ENCODE measurements around the gene NTMT1.

NTMT1 gene

GRCh38 chr9:129637673-129638439 lies 11.9 kb downstream of the NTMT1 start:
- no peak for DNase-seq

- no peak for DNase-seq
Observed at GRCh38 chr9:129639034-129639630, 13.2 kb downstream of the NTMT1 start.

GRCh38 chr9:129639756-129640085 lies 13.8 kb downstream of the NTMT1 start:
- DNase-seq, result no peak

GRCh38 chr9:129640086-129640870 lies 14.3 kb downstream of the NTMT1 start:
- DNase-seq, result no peak

GRCh38 chr9:129640871-129641749 lies 15.1 kb downstream of the NTMT1 start:
- DNase-seq, result no peak

- DNase-seq, result peak; percentile 93 to 94
Observed at GRCh38 chr9:129641750-129642585, 16.0 kb downstream of the NTMT1 start, which contains the start of gene ASB6. ASB6 (minus strand) TSS chr9:129642151; CDS start chr9:129641999, 152 bp downstream.

- no peak for DNase-seq
Observed at GRCh38 chr9:129643706-129644105, 17.7 kb downstream of the NTMT1 start.

GRCh38 chr9:129644365-129644764 lies 18.4 kb downstream of the NTMT1 start:
- DNase-seq, result no peak

GRCh38 chr9:129644902-129645301 lies 18.9 kb downstream of the NTMT1 start:
- DNase-seq, result no peak

GRCh38 chr9:129646252-129646651 lies 20.3 kb downstream of the NTMT1 start:
- no peak for DNase-seq

- DNase-seq, result no peak
Observed at GRCh38 chr9:129646654-129647053, 20.7 kb downstream of the NTMT1 start.

GRCh38 chr9:129647635-129648034 lies 21.7 kb downstream of the NTMT1 start:
- DNase-seq, result no peak

- no peak for DNase-seq
Observed at GRCh38 chr9:129648092-129648763, 22.3 kb downstream of the NTMT1 start.

GRCh38 chr9:129648764-129649115 lies 22.8 kb downstream of the NTMT1 start:
- no peak for DNase-seq

- no peak for DNase-seq
Observed at GRCh38 chr9:129649726-129650679, 24.0 kb downstream of the NTMT1 start.

GRCh38 chr9:129650680-129651235 lies 24.8 kb downstream of the NTMT1 start:
- no peak for DNase-seq

- DNase-seq, result no peak
Observed at GRCh38 chr9:129653823-129654553, 28.0 kb downstream of the NTMT1 start.

- DNase-seq, result no peak
Observed at GRCh38 chr9:129654554-129655040, 28.6 kb downstream of the NTMT1 start.

- DNase-seq, result no peak
Observed at GRCh38 chr9:129655154-129655553, 29.2 kb downstream of the NTMT1 start.

All from CD4-positive, alpha-beta T cell treated with Interleukin-1 beta for 1 hour (primary cell).